Esophagus muscularis mucosa (tissue), 4 donors: ENCODE data around the gene OAT.

Experiments used
- EP300 ChIP-seq: sonication (generic); formaldehyde crosslinking; IDR thresholded peaks from one replicate; pipeline ENCODE4 v1.6.1; 2017; ENCODE audit warnings: antibody characterized with exemption
- POLR2AphosphoS5 ChIP-seq, 2 donors: sonication (generic); formaldehyde crosslinking; IDR thresholded peaks; one replicate each; pipeline ENCODE4 v1.6.1; 2017; ENCODE audit warnings: antibody characterized with exemption in 2 of 2
- TF ChIP-seq, protein P1 (sequence below), 3 experiments: fragments of 200-600 bp in 2 of 3; fragments of 450-650 bp in 1 of 3; sonication (generic) in 2 of 3; IDR thresholded peaks; one replicate each; pipeline ENCODE4 v1.5.1; 2017 to 2019; ENCODE audit warnings: antibody characterized with exemption in 3 of 3, mild to moderate bottlenecking in 2 of 3, moderate library complexity in 1 of 3

DNA sequence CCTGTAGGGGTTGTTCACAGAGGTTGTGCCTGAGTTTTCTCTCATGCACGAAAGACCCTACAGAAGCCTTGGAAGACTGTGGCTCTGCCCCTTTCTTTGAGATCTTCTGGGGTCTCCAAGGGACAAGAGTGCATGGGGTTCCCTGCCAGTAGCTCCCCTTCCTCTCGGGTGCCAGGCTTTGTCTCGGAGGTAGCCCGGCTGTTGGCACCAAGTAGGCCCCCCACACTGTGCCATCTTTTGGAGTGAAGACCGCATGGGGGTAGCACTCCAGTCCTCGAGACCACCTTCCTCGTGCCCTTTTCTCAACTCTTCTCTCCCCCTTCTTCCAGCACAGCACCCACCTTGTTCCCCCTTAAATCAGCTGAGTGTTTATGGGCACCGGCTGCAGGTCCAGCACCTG is 41.6 kb downstream of the OAT start:
- TF ChIP-seq, protein P1, sequence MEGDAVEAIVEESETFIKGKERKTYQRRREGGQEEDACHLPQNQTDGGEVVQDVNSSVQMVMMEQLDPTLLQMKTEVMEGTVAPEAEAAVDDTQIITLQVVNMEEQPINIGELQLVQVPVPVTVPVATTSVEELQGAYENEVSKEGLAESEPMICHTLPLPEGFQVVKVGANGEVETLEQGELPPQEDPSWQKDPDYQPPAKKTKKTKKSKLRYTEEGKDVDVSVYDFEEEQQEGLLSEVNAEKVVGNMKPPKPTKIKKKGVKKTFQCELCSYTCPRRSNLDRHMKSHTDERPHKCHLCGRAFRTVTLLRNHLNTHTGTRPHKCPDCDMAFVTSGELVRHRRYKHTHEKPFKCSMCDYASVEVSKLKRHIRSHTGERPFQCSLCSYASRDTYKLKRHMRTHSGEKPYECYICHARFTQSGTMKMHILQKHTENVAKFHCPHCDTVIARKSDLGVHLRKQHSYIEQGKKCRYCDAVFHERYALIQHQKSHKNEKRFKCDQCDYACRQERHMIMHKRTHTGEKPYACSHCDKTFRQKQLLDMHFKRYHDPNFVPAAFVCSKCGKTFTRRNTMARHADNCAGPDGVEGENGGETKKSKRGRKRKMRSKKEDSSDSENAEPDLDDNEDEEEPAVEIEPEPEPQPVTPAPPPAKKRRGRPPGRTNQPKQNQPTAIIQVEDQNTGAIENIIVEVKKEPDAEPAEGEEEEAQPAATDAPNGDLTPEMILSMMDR (IDR thresholded peaks at IDR 0.05), result no peak
- no peak for TF ChIP-seq EP300
- no peak for TF ChIP-seq POLR2AphosphoS5 (IDR thresholded peaks at IDR 0.05)
